WTC11 (cell line): Measurements from ENCODE around the gene IBA57. TPM values are rescaled to one million over a fixed set of nuclear protein-coding genes. Genes with fewer than 3 reads are reported as not detected.

Experiments used
- ATAC-seq: fragments of 200-7000 bp; cut with Tn5 transposase; 2 replicates; pipeline ENCODE4 v1.10.0; 2021; ENCODE audit warnings: mild to moderate bottlenecking, moderate library complexity
- CTCF ChIA-PET: fragments of 300-600 bp; sonication (Branson Sonifier 250); formaldehyde crosslinking; loops from one replicate; lab custom pipeline; 2021; ENCODE audit warnings: antibody characterized with exemption; lab: Charles Lee
- POLR2A ChIA-PET: fragments of 350-600 bp; sonication (Branson Sonifier 250); formaldehyde crosslinking; loops from one replicate; lab custom pipeline; 2021; ENCODE audit warnings: antibody characterized with exemption; lab: Charles Lee
- DNase-seq: peaks from one replicate; pipeline ENCODE4 v3.0.0; 2021; ENCODE audit warnings: low spot score
- H3K27ac Mint-ChIP-seq: 2 replicates; pipeline ENCODE4 v1.8.0; 2021; ENCODE audit warnings: mixed read lengths
- H3K27me3 Mint-ChIP-seq: 2 replicates; pipeline ENCODE4 v1.8.0; 2021; ENCODE audit warnings: low read depth, mild to moderate bottlenecking, moderate library complexity, mixed read lengths
- H3K36me3 Mint-ChIP-seq: 2 replicates; pipeline ENCODE4 v1.8.0; 2021; ENCODE audit warnings: mixed read lengths
- H3K4me1 Mint-ChIP-seq: 2 replicates; pipeline ENCODE4 v1.8.0; 2022; ENCODE audit warnings: mixed read lengths
- H3K4me3 Mint-ChIP-seq: 2 replicates; pipeline ENCODE4 v1.8.0; 2021; ENCODE audit warnings: mild to moderate bottlenecking, moderate library complexity, mixed read lengths
- H3K9me3 Mint-ChIP-seq: 2 replicates; pipeline ENCODE4 v1.8.0; 2021; ENCODE audit warnings: mixed read lengths
- CREM ChIP-seq: sonication (generic); formaldehyde crosslinking; IDR thresholded peaks from 2 replicates; pipeline ENCODE4 v1.8.1; 2022; ENCODE audit warnings: mild to moderate bottlenecking, missing genetic modification reagents, moderate library complexity
- ESRRA ChIP-seq: sonication (generic); formaldehyde crosslinking; IDR thresholded peaks from 2 replicates; pipeline ENCODE4 v1.8.1; 2022; ENCODE audit warnings: mild to moderate bottlenecking, missing genetic modification reagents, borderline replicate concordance
- GTF2I ChIP-seq: fragments of 250-450 bp; sonication (Bioruptor Pico); conservative IDR thresholded peaks from 2 replicates; pipeline ENCODE4 v1.4.0; 2021; ENCODE audit warnings: mild to moderate bottlenecking
- HMGA2 ChIP-seq: fragments of 250-450 bp; sonication (Bioruptor Pico); IDR thresholded peaks from 2 replicates; pipeline ENCODE4 v1.4.0; 2021; ENCODE audit warnings: mild to moderate bottlenecking, moderate library complexity
- MXD4 ChIP-seq: fragments of 250-450 bp; sonication (Bioruptor Pico); IDR thresholded peaks from 2 replicates; pipeline ENCODE4 v1.8.0; 2021; ENCODE audit warnings: mild to moderate bottlenecking, moderate library complexity, borderline replicate concordance
- NFE2L1 ChIP-seq: sonication (generic); formaldehyde crosslinking; IDR thresholded peaks from 2 replicates; pipeline ENCODE4 v1.8.1; 2023; ENCODE audit warnings: missing genetic modification reagents
- RELA ChIP-seq: sonication (generic); formaldehyde crosslinking; IDR thresholded peaks from 2 replicates; pipeline ENCODE4 v1.8.1; 2022; ENCODE audit warnings: missing genetic modification reagents, mild to moderate bottlenecking, borderline replicate concordance
- SMAD4 ChIP-seq: sonication (generic); formaldehyde crosslinking; IDR thresholded peaks from 2 replicates; pipeline ENCODE4 v1.8.0; 2022; ENCODE audit warnings: mild to moderate bottlenecking, missing genetic modification reagents
- TEAD4 ChIP-seq: sonication (generic); formaldehyde crosslinking; IDR thresholded peaks from 2 replicates; pipeline ENCODE4 v1.8.0; 2022; ENCODE audit warnings: mild to moderate bottlenecking, missing genetic modification reagents
- ZBTB21 ChIP-seq: sonication (generic); formaldehyde crosslinking; IDR thresholded peaks from 2 replicates; pipeline ENCODE4 v1.8.1; 2023; ENCODE audit warnings: mild to moderate bottlenecking, missing genetic modification reagents, borderline replicate concordance
- total RNA-seq: library from RNA; stranded (reverse); gene quantifications from 3 replicates; pipeline ENCODE4 v1.2.3, GENCODE V29; 2021
- TF ChIP-seq, protein P1 (sequence below): sonication (generic); formaldehyde crosslinking; IDR thresholded peaks from 2 replicates; pipeline ENCODE4 v1.8.1; 2023; ENCODE audit warnings: mild to moderate bottlenecking, missing genetic modification reagents, borderline replicate concordance
- TF ChIP-seq, protein P2 (sequence below): sonication (generic); formaldehyde crosslinking; IDR thresholded peaks from 2 replicates; pipeline ENCODE4 v1.8.1; 2023; ENCODE audit warnings: mild to moderate bottlenecking, moderate library complexity, missing genetic modification reagents
- TF ChIP-seq, protein P3 (sequence below): sonication (generic); formaldehyde crosslinking; IDR thresholded peaks from 2 replicates; pipeline ENCODE4 v1.8.0; 2022; ENCODE audit warnings: missing genetic modification reagents

The IBA57 gene
- total RNA-seq, 1 experiment from 2014 or later: 11.4 TPM

DNA sequence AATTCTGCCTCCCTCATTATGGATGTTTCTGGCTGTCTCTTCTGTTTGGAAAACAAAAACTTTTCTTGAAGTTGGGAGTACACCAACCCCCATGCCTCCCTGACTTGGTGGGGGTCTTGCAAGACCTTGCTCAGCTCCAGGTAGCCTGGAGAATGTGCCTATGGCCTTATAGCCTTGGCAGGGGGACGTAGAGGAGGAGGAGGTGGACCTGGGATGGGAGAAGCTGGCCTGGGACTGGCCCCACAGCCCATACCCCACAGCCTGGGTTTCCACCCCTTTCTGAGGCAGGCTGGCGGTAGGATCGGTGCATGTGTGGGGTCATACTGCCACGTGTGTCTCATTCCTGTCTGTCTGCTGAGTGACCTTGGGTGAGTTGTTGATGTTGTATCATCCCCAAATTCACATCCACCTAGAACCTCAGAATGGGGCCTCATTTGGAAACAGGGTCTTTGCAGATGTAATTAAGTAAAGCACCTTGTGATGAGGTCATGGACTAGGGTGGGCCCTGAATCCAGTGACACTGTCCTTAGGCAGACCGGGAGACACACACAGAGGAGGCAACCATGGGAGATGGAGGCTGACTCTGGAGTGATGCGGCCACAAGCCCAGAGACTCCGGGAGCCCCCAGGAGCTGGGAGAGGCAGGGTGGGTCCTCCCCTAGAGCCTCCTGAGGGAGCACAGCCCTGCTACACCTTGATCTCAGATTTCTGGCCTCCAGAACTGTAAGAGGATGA lies 60.7 kb downstream of the IBA57 start (continued):
- TF ChIP-seq, protein P1, sequence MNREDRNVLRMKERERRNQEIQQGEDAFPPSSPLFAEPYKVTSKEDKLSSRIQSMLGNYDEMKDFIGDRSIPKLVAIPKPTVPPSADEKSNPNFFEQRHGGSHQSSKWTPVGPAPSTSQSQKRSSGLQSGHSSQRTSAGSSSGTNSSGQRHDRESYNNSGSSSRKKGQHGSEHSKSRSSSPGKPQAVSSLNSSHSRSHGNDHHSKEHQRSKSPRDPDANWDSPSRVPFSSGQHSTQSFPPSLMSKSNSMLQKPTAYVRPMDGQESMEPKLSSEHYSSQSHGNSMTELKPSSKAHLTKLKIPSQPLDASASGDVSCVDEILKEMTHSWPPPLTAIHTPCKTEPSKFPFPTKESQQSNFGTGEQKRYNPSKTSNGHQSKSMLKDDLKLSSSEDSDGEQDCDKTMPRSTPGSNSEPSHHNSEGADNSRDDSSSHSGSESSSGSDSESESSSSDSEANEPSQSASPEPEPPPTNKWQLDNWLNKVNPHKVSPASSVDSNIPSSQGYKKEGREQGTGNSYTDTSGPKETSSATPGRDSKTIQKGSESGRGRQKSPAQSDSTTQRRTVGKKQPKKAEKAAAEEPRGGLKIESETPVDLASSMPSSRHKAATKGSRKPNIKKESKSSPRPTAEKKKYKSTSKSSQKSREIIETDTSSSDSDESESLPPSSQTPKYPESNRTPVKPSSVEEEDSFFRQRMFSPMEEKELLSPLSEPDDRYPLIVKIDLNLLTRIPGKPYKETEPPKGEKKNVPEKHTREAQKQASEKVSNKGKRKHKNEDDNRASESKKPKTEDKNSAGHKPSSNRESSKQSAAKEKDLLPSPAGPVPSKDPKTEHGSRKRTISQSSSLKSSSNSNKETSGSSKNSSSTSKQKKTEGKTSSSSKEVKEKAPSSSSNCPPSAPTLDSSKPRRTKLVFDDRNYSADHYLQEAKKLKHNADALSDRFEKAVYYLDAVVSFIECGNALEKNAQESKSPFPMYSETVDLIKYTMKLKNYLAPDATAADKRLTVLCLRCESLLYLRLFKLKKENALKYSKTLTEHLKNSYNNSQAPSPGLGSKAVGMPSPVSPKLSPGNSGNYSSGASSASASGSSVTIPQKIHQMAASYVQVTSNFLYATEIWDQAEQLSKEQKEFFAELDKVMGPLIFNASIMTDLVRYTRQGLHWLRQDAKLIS (CRISPR knock-in tag): no peak
- TF ChIP-seq ESRRA (CRISPR knock-in tag): no peak
- TF ChIP-seq, all 79 proteins: peak for 0

DNA sequence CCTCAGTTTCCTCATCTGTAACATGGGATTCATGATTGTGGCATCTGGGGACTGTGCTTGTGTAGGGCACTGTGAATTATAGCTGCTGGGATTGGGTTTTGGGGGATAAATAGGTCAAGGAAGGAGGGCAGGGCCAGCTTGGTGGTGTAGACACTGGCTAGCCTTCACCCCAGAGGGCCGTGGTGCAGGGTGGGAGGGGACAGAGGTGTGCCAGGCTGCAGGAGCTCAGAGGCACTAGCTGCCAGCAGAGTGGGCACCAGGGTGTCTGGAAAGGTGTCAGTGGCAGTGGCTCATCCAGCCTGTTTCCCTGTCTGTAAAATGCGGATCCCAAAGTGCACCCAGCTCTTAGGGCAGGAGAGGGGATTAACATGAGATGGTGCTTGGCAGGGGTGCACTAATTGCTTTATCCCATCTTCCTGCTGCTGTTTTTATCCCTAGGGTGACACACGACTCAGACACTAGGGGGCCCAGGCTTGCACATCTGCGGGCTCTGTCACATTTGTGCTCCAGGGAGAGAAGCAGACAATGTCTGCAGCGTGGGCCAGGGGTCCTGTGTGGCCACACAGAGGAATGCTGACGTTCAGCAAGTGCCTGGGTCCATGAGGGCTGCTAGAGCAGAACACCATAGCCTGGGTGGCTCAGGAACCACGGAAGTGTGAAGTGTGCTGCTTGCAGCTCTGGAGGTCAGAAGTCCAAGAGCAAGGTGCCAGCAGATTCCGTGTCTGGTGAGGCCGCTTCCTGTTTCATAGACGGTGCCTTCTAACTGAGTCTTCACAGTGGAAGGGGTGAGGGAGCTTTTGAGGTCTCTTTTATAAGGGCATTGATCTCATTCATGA lies 61.6 kb downstream of the IBA57 start:
- peaks cover 82% of the 10 kb centered on the region for H3K36me3 Mint-ChIP-seq
- no peaks in the 10 kb centered on the region for H3K27me3 Mint-ChIP-seq
- H3K4me1 Mint-ChIP-seq: no peaks in the 10 kb centered on the region
- H3K27ac Mint-ChIP-seq: no peak overlapping the region
- ATAC-seq (no peak), DNase-seq (no peak)
- TF ChIP-seq GTF2I (CRISPR knock-in tag) (no peak), NFE2L1 (CRISPR knock-in tag) (no peak), HMGA2 (CRISPR knock-in tag) (no peak), ZBTB21 (no peak), CREM (CRISPR knock-in tag) (no peak), SMAD4 (CRISPR knock-in tag) (no peak), RELA (no peak), MXD4 (CRISPR knock-in tag) (no peak), TEAD4 (no peak)
- TF ChIP-seq, protein P2, sequence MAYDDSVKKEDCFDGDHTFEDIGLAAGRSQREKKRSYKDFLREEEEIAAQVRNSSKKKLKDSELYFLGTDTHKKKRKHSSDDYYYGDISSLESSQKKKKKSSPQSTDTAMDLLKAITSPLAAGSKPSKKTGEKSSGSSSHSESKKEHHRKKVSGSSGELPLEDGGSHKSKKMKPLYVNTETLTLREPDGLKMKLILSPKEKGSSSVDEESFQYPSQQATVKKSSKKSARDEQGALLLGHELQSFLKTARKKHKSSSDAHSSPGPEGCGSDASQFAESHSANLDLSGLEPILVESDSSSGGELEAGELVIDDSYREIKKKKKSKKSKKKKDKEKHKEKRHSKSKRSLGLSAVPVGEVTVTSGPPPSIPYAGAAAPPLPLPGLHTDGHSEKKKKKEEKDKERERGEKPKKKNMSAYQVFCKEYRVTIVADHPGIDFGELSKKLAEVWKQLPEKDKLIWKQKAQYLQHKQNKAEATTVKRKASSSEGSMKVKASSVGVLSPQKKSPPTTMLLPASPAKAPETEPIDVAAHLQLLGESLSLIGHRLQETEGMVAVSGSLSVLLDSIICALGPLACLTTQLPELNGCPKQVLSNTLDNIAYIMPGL (CRISPR knock-in tag): no peak
- TF ChIP-seq, protein P3, sequence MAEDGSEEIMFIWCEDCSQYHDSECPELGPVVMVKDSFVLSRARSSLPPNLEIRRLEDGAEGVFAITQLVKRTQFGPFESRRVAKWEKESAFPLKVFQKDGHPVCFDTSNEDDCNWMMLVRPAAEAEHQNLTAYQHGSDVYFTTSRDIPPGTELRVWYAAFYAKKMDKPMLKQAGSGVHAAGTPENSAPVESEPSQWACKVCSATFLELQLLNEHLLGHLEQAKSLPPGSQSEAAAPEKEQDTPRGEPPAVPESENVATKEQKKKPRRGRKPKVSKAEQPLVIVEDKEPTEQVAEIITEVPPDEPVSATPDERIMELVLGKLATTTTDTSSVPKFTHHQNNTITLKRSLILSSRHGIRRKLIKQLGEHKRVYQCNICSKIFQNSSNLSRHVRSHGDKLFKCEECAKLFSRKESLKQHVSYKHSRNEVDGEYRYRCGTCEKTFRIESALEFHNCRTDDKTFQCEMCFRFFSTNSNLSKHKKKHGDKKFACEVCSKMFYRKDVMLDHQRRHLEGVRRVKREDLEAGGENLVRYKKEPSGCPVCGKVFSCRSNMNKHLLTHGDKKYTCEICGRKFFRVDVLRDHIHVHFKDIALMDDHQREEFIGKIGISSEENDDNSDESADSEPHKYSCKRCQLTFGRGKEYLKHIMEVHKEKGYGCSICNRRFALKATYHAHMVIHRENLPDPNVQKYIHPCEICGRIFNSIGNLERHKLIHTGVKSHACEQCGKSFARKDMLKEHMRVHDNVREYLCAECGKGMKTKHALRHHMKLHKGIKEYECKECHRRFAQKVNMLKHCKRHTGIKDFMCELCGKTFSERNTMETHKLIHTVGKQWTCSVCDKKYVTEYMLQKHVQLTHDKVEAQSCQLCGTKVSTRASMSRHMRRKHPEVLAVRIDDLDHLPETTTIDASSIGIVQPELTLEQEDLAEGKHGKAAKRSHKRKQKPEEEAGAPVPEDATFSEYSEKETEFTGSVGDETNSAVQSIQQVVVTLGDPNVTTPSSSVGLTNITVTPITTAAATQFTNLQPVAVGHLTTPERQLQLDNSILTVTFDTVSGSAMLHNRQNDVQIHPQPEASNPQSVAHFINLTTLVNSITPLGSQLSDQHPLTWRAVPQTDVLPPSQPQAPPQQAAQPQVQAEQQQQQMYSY (CRISPR knock-in tag): no peak
- ChIA-PET CTCF (interaction anchor here (0.8 to 1.4 kb wide), 3 partner anchors 10 to 96 kb away, joined by 3 to 8 read pairs (median 4); no protein-coding TSS in a partner anchor), POLR2A (no interaction called here)
- peaks cover 7% of the 10 kb centered on the region for H3K9me3 Mint-ChIP-seq
- H3K4me3 Mint-ChIP-seq: no peak overlapping the region
